ENCODE measurements around the gene CIRBP. TPM values are rescaled to one million over a fixed set of nuclear protein-coding genes. Genes with fewer than 3 reads are reported as not detected.

The CIRBP gene
- total and polyA plus RNA-seq, 2 of the 13 experiments (the other 11 are each of a cell fraction or from before 2014, with no cell fraction given), result 133 to 140 TPM

GRCh38 chr19:1315470-1316166, 46.5 kb downstream of the CIRBP start (continued):
- peak; percentile 79; the same call in 1 of the 2 replicates for TF ChIP-seq IRF9 (CRISPR knock-in tag; IDR thresholded peaks at IDR 0.05; ENCODE audit: borderline replicate concordance)
- no peak for TF ChIP-seq HNRNPK (IDR thresholded peaks at IDR 0.05; ENCODE audit: low read depth, low read length, poor library complexity, severe bottlenecking)
- TF ChIP-seq HOMEZ (CRISPR knock-in tag; IDR thresholded peaks at IDR 0.05; ENCODE audit: low read depth), result no peak
- no peak for TF ChIP-seq ZNF33B (CRISPR knock-in tag; IDR thresholded peaks at IDR 0.05)
- no peak for TF ChIP-seq ZNF841 (CRISPR knock-in tag; IDR thresholded peaks at IDR 0.05; ENCODE audit: borderline replicate concordance)
- TF ChIP-seq ZNF251 (CRISPR knock-in tag; IDR thresholded peaks at IDR 0.05), result no peak
- TF ChIP-seq ARNTL (CRISPR knock-in tag; IDR thresholded peaks at IDR 0.05), result 0 out of 2 replicates have a peak, but pooled peaks have one; percentile 18
- TF ChIP-seq ZBTB25 (CRISPR knock-in tag; IDR thresholded peaks at IDR 0.05), result 0 out of 2 replicates have a peak, but pooled peaks have one; percentile 38
- no peak for TF ChIP-seq PLSCR1 (CRISPR knock-in tag; IDR thresholded peaks at IDR 0.05; ENCODE audit: borderline replicate concordance)
- no peak for TF ChIP-seq CREB3 (CRISPR knock-in tag; IDR thresholded peaks at IDR 0.05)
- TF ChIP-seq MIER3 (CRISPR knock-in tag; IDR thresholded peaks at IDR 0.05; ENCODE audit: borderline replicate concordance), result no peak
- TF ChIP-seq ERF (CRISPR knock-in tag; IDR thresholded peaks at IDR 0.05), result no peak
- TF ChIP-seq ZNF44 (CRISPR knock-in tag; IDR thresholded peaks at IDR 0.05), result no peak
- no peak for TF ChIP-seq ZNF367 (CRISPR knock-in tag; IDR thresholded peaks at IDR 0.05; ENCODE audit: borderline replicate concordance)
- no peak for TF ChIP-seq KLF6 (CRISPR knock-in tag; IDR thresholded peaks at IDR 0.05)
- no peak for TF ChIP-seq ZBTB2 (CRISPR knock-in tag; IDR thresholded peaks at IDR 0.05; ENCODE audit: low read depth)
- no peak for TF ChIP-seq CEBPZ (IDR thresholded peaks at IDR 0.05; ENCODE audit: low read length)
- no peak for TF ChIP-seq CREM (IDR thresholded peaks at IDR 0.05)
- no peak for TF ChIP-seq CREM (CRISPR knock-in tag; IDR thresholded peaks at IDR 0.05)

All from HepG2 (cell line).